Stomach (tissue), 9 donors: ENCODE results near the gene TMEM247. TPM values are rescaled to one million over a fixed set of nuclear protein-coding genes. Genes with fewer than 3 reads are reported as not detected.
"Not testable (repeated sequence)": the region's sequence is repeated elsewhere in the genome, so short reads cannot be mapped to it uniquely, and the experiment has no call there.

Experiments
- DNase-seq, 2 donors: peaks; one replicate each; pipeline versions ENCODE4 v3.0.0 to v3.0.0-alpha.2; 2013 to 2019
- H3K27ac ChIP-seq, 5 donors: fragments of 200-600 bp in 4 of 5; sonication (generic) in 4 of 5; one replicate each; pipeline ENCODE4 v1.5.1; 2013 to 2019; ENCODE audit warnings: mild to moderate bottlenecking in 1 of 5, moderate library complexity in 1 of 5
- H3K27me3 ChIP-seq, 3 donors: fragments of 200-600 bp; sonication (generic); one replicate each; pipeline ENCODE4 v1.5.1; 2017 to 2019; ENCODE audit warnings: mixed run types in 1 of 3
- H3K36me3 ChIP-seq, 4 donors: fragments of 200-600 bp; sonication (generic); 1 replicate in 3 of 4; 2 replicates in 1 of 4; pipeline ENCODE4 v1.5.1; 2016 to 2019
- H3K4me1 ChIP-seq, 4 donors: fragments of 200-600 bp; sonication (generic); one replicate each; pipeline ENCODE4 v1.5.1; 2016 to 2019
- H3K4me3 ChIP-seq, 4 donors: fragments of 200-600 bp; sonication (generic) in 3 of 4; one replicate each; pipeline ENCODE4 v1.5.1; 2016 to 2019; ENCODE audit warnings: mild to moderate bottlenecking in 1 of 4
- H3K9me3 ChIP-seq, 4 donors: fragments of 200-600 bp; sonication (generic); one replicate each; pipeline ENCODE4 v1.5.1; 2016 to 2019
- EP300 ChIP-seq: sonication (generic); formaldehyde crosslinking; IDR thresholded peaks from one replicate; pipeline ENCODE4 v1.6.1; 2017; ENCODE audit warnings: antibody characterized with exemption
- POLR2A ChIP-seq, 4 donors: fragments of 450-650 bp; IDR thresholded peaks; one replicate each; pipeline ENCODE4 v1.6.1; 2016; ENCODE audit warnings: antibody characterized with exemption in 4 of 4, control low read depth in 2 of 4, mild to moderate bottlenecking in 1 of 4, moderate library complexity in 1 of 4
- POLR2AphosphoS5 ChIP-seq, 3 donors: sonication (generic); formaldehyde crosslinking; IDR thresholded peaks; one replicate each; pipeline ENCODE4 v1.6.1; 2016; ENCODE audit warnings: antibody characterized with exemption in 3 of 3
- WGBS, 5 donors: extraction: QIAGEN DNeasy Blood & Tissue Kit in 3 of 5; methylation state at CpG; one replicate each; pipeline versions ENCODE4 v1.1.5 to v1.1.7; 2013 to 2018; 5-methylcytosine and 5-hydroxymethylcytosine counted together
- intact Hi-C: fragments of 100-400 bp; cut with DNase I; formaldehyde crosslinking; loops from one replicate; pipeline ENCODE4 v1.15.1; 2023; ENCODE audit warnings: low total_unique reads
- polyA plus RNA-seq, 3 donors: library from polyadenylated mRNA; stranded (reverse); fragments of 200-250 nt; gene quantifications; one replicate each; pipeline ENCODE4 v1.2.3, GENCODE V29; 2013
- total RNA-seq, 5 donors: library from RNA; depleted of rRNA; stranded (reverse); fragments of >200 nt; gene quantifications; one replicate each; pipeline versions ENCODE4 v1.1.0 to v1.2.3, GENCODE V29; 2014 to 2016
- TF ChIP-seq, protein P1 (sequence below), 7 experiments: fragments of 450-650 bp in 4 of 7; fragments of 200-600 bp in 3 of 7; sonication (generic) in 3 of 7; IDR thresholded peaks; one replicate each; pipeline ENCODE4 v1.5.1; 2016 to 2019; ENCODE audit warnings: antibody characterized with exemption in 7 of 7, control low read depth in 2 of 7, mild to moderate bottlenecking in 1 of 7
- donor health status: healthy with polysubstance abuse.
- donor health status: Bipolar disorder and iron deficiency.
- donor health status: healthy.

Gene TMEM247
- total and polyA plus RNA-seq, 8 donors = not detected

DNA sequence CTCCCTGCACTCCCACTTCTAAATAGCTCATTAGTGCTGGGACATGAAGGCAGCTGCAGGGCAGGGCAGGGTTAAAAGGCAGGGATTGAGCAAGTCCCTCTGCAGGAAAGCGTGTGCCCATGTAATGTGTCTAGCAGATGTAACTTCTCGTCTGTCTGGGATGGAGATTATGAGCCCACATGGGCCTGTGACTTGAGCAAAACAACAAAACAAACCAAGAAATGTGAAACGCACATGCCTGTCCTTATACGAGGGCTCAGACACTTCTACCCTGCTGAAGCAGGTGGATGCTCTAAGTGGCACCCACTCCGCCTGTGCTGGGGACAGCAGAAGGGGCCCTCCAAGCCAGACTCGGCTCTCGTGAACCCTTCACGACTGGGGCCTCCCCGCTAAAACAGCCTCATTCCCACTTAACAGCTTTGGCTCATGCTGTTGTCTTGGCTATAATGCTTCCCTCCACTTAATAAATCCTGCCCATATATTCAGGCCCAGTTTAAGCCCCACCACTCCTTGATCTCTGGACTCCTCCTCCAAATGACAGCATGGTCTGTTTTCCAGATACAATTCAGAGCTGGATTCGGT lies 40.9 kb downstream of the TMEM247 start:
- DNase-seq = peak in 1 of 2 donors; percentile 62
- Histone ChIP-seq H3K4me3 (no peak overlapping the region), H3K27me3 (no peaks in the 10 kb centered on the region), H3K36me3 (no peaks in the 10 kb centered on the region), H3K4me1 (peaks cover 0 to 8% (median 6%) of the 10 kb centered on the region in 4 donors), H3K27ac (peak overlapping the region in 4 of 5 donors; percentile 21 to 43 (median 40)), H3K9me3 (peaks cover 0 to 19% (median 2%) of the 10 kb centered on the region in 4 donors)
- intact Hi-C loops = no loop called here
- TF ChIP-seq, protein P1, sequence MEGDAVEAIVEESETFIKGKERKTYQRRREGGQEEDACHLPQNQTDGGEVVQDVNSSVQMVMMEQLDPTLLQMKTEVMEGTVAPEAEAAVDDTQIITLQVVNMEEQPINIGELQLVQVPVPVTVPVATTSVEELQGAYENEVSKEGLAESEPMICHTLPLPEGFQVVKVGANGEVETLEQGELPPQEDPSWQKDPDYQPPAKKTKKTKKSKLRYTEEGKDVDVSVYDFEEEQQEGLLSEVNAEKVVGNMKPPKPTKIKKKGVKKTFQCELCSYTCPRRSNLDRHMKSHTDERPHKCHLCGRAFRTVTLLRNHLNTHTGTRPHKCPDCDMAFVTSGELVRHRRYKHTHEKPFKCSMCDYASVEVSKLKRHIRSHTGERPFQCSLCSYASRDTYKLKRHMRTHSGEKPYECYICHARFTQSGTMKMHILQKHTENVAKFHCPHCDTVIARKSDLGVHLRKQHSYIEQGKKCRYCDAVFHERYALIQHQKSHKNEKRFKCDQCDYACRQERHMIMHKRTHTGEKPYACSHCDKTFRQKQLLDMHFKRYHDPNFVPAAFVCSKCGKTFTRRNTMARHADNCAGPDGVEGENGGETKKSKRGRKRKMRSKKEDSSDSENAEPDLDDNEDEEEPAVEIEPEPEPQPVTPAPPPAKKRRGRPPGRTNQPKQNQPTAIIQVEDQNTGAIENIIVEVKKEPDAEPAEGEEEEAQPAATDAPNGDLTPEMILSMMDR (IDR thresholded peaks at IDR 0.05) = no peak
- no peak for TF ChIP-seq POLR2AphosphoS5 (IDR thresholded peaks at IDR 0.05)
- no peak for TF ChIP-seq EP300
- TF ChIP-seq POLR2A (IDR thresholded peaks at IDR 0.05) = no peak
- WGBS, 5 donors = 64 to 74% (median 67%) methylated on average over 10 of the region's 10 CpGs

GRCh38 chr2:46521215-46521683 lies 41.9 kb downstream of the TMEM247 start:
- Histone ChIP-seq H3K36me3 (no peaks in the 10 kb centered on the region), H3K27ac (peak overlapping the region in 4 of 5 donors; percentile 21 to 43 (median 40)), H3K9me3 (peaks cover 0 to 8% (median 0%) of the 10 kb centered on the region in 4 donors), H3K27me3 (no peaks in the 10 kb centered on the region), H3K4me3 (no peak overlapping the region), H3K4me1 (peaks cover 0 to 8% (median 6%) of the 10 kb centered on the region in 4 donors)
- WGBS, 5 donors = 27 to 41% (median 33%) methylated on average over 2 of the region's 2 CpGs
- peak; percentile 50 to 78 for DNase-seq
- peak in 1 of 3 donors; percentile 36 for TF ChIP-seq POLR2AphosphoS5 (IDR thresholded peaks at IDR 0.05)
- TF ChIP-seq EP300 = no peak
- intact Hi-C loops = no loop called here

GRCh38 chr2:46522385-46522784 lies 43.0 kb downstream of the TMEM247 start:
- H3K27ac ChIP-seq, H3K4me3 ChIP-seq, H3K36me3 ChIP-seq, H3K9me3 ChIP-seq, DNase-seq, intact Hi-C loops, H3K4me1 ChIP-seq, H3K27me3 ChIP-seq: not testable (repeated sequence)

DNA sequence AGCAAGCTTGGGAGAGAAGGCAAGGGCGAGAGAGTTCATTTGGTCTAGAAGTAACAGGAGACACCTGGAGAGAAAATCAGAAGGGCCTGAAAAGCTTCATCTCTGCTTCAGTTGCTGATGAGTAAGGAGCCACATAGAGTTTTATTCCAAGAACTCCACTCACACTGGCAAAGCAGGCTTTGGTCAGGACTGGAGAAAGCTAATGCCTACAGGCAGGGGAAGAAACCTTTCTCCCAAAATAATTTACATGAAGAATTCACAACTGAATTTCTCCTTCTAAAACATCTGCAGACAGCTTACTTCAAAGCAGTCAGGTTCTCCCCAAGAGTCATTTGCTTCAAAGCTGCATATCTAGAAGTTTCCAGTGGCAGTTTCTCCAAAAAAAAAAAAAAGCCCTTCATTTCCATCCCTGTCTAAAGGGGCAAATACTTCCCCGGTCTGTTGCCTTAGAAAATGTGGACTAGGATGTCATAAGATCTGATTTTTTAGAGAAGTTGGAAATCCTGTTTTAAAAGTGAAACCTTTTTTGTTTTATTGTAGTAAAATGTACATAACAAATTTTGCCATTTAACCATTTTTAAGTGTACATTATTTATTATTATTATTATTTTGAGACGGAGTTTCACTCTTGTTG lies 46.3 kb downstream of the TMEM247 start:
- no peak for DNase-seq
- intact Hi-C loops = no loop called here
- WGBS, 5 donors = 84 to 94% (median 90%) methylated on average over 3 of the region's 3 CpGs

DNA sequence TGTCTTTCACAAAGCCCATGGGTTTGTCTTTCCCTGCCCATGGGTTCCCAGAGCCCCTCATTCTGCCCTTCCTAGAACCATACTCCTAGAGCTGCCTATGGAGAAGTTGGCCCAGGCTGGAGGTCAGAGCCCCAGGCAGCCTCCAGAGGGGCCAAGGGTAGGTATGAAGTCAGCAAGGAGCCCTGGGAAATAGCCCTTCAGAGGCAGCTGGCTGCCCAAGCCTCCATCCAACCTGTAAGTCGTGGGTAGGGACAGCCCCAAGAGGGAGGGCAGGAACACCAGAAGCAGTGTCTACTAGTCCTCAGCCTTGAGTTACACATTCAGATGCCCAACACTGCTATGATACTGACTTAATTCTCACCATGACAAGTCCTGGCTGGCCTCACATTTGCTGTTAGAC lies 49.5 kb downstream of the TMEM247 start:
- no peak for DNase-seq
- Histone ChIP-seq H3K4me1 (no peaks in the 10 kb centered on the region), H3K36me3 (no peaks in the 10 kb centered on the region), H3K27ac (no peak overlapping the region), H3K4me3 (no peak overlapping the region), H3K27me3 (no peaks in the 10 kb centered on the region), H3K9me3 (no peaks in the 10 kb centered on the region)
- TF ChIP-seq, protein P1 (IDR thresholded peaks at IDR 0.05) = no peak
- intact Hi-C loops = no loop called here
- WGBS, 5 donors = 67 to 93% (median 73%) methylated on average over 1 of the region's 1 CpG; no CpG with 5 or more reads in 1 of the 5 donors

More for the DNA sequence above, 46.3 kb downstream of the TMEM247 start:
- TF ChIP-seq, protein P1 (IDR thresholded peaks at IDR 0.05) = no peak
- TF ChIP-seq EP300 = no peak
- Histone ChIP-seq H3K27ac (no peak overlapping the region), H3K36me3 (no peaks in the 10 kb centered on the region), H3K4me1 (peaks cover 0 to 6% (median 3%) of the 10 kb centered on the region in 4 donors), H3K9me3 (no peaks in the 10 kb centered on the region), H3K4me3 (no peak overlapping the region), H3K27me3 (no peaks in the 10 kb centered on the region)
